ENCODE results near the gene MBP. TPM values are rescaled to one million over a fixed set of nuclear protein-coding genes. Genes with fewer than 3 reads are reported as not detected.

MBP gene
- polyA plus RNA-seq, 1 experiment: 5.3 TPM

DNA sequence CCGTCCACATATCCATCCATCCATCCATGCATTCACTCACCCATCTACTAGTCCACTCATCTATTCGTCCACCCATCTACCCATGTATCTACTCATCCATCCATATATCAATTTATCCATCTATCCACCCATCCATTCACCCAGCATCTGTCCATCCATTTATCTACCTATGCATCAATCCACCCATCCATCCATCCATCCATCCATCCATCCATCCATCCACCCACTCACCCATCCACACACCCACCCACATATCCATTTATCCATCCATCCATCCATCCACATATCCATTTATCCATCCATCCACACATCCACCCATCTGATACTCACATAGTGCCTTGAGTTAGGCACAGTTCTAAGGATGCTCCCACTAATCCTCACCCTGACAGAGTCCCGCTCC, 99.0 kb downstream of the MBP start:
- no peaks in the 10 kb centered on the region for H3K9me3 ChIP-seq (ENCODE audit: control insufficient read depth, insufficient read depth, low read length)
- ChIA-PET CTCF (interaction anchor here (1.7 kb wide), 1 partner anchor 33 kb away, joined by 4 read pairs; no protein-coding TSS in a partner anchor), POLR2A (no interaction called here)
- H3K27me3 ChIP-seq (ENCODE audit: control insufficient read depth, insufficient read depth, low read length): no peaks in the 10 kb centered on the region
- no peak overlapping the region for H3K4me3 ChIP-seq (ENCODE audit: low read depth, low read length)
- TF ChIP-seq, protein P1, sequence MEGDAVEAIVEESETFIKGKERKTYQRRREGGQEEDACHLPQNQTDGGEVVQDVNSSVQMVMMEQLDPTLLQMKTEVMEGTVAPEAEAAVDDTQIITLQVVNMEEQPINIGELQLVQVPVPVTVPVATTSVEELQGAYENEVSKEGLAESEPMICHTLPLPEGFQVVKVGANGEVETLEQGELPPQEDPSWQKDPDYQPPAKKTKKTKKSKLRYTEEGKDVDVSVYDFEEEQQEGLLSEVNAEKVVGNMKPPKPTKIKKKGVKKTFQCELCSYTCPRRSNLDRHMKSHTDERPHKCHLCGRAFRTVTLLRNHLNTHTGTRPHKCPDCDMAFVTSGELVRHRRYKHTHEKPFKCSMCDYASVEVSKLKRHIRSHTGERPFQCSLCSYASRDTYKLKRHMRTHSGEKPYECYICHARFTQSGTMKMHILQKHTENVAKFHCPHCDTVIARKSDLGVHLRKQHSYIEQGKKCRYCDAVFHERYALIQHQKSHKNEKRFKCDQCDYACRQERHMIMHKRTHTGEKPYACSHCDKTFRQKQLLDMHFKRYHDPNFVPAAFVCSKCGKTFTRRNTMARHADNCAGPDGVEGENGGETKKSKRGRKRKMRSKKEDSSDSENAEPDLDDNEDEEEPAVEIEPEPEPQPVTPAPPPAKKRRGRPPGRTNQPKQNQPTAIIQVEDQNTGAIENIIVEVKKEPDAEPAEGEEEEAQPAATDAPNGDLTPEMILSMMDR (IDR thresholded peaks at IDR 0.05; ENCODE audit: low read depth, low read length): no peak
- no peak for DNase-seq (ENCODE audit: low read depth, low spot score)
- H3K27ac ChIP-seq (ENCODE audit: low read depth, low read length): no peak overlapping the region

DNA sequence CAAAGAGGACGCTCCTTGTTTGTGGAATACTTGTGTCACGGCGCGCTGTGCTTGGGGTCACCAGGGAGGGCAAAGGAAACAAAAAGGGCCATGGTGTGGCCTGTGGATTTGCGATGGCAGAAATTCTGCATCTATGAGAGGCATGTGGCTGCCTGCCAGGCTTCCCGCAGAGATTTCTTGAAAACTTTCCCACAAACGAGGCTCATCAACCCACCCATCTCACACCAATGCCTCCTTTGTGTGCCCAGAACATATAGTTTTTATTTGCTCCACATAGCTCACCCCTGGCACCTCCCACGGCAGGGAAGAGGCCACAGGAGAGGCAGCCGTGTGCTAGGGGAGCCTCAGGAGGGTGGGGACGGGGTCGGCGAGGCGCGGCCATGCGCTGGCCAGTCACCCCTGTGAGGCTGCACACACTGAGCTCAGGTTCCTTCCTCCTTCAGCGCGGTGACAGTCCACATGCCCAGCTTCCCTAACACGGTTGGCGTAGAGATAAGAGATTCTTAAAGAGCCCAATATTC, 100.3 kb downstream of the MBP start:
- TF ChIP-seq, protein P1 (IDR thresholded peaks at IDR 0.05; ENCODE audit: low read depth, low read length): no peak
- ChIA-PET CTCF (interaction anchor here (1.7 kb wide), 1 partner anchor 32 kb away, joined by 4 read pairs; no protein-coding TSS in a partner anchor), POLR2A (no interaction called here)
- H3K27ac ChIP-seq (ENCODE audit: low read depth, low read length): peak overlapping the region; percentile 21
- DNase-seq (ENCODE audit: low read depth, low spot score): no peak
- H3K9me3 ChIP-seq (ENCODE audit: control insufficient read depth, insufficient read depth, low read length): no peaks in the 10 kb centered on the region
- H3K4me3 ChIP-seq (ENCODE audit: low read depth, low read length): no peak overlapping the region
- H3K27me3 ChIP-seq (ENCODE audit: control insufficient read depth, insufficient read depth, low read length): no peaks in the 10 kb centered on the region

DNA sequence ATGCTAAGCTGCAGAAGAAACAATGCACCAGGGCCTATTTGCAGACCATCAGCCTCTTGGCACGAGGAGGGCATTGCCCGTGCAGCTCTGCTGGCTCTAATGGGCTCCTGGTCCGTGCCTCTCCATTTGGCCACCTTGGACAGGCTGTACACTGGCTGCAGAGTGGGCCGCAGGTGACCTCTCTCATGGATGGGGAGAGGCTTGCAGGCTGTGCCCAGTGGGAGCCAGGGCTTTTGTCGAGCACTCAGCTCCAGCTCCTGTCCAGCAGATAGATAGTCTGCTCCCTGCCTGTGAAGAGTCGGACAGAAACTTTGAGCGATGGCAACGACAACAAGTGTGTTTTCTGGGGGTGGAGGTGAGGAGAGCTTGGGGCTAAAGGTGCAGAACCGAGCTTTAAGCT, 100.9 kb downstream of the MBP start:
- H3K27ac ChIP-seq (ENCODE audit: low read depth, low read length): peak overlapping the region; percentile 21
- POLR2A ChIA-PET: no interaction called here
- CTCF ChIA-PET: interaction anchor here (1.1 to 2.3 kb wide), 2 partner anchors 31 to 180 kb away, joined by 4 to 16 read pairs; no protein-coding TSS in a partner anchor
- no peak overlapping the region for H3K4me3 ChIP-seq (ENCODE audit: low read depth, low read length)
- no peak for DNase-seq (ENCODE audit: low read depth, low spot score)
- H3K27me3 ChIP-seq (ENCODE audit: control insufficient read depth, insufficient read depth, low read length): no peaks in the 10 kb centered on the region
- TF ChIP-seq, protein P1 (IDR thresholded peaks at IDR 0.05; ENCODE audit: low read depth, low read length): no peak
- no peaks in the 10 kb centered on the region for H3K9me3 ChIP-seq (ENCODE audit: control insufficient read depth, insufficient read depth, low read length)

DNA sequence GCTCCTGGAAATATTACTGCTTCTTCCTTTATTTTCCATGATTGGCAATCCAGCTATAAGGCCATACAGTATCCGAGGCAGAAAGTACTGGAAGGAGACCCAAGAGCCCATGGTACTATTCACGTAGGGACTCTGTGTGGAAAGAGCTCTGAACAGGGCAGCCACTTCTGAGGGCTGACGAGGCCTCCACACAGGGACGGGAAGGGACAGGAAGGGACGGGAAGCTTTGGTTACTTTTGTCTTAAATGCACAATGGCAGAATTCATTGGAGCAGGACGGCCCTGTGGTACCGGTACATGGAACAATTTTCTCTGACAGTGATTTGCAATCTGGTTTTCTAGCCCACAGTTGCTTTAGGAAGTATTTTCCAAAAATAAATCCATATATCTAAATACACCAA, 102.4 kb downstream of the MBP start:
- H3K9me3 ChIP-seq (ENCODE audit: control insufficient read depth, insufficient read depth, low read length): no peaks in the 10 kb centered on the region
- no peak for DNase-seq (ENCODE audit: low read depth, low spot score)
- CTCF ChIA-PET: interaction anchor here (1.4 to 2.3 kb wide), 2 partner anchors 30 to 46 kb away, joined by 3 to 16 read pairs; no protein-coding TSS in a partner anchor
- no peak overlapping the region for H3K27ac ChIP-seq (ENCODE audit: low read depth, low read length)
- no peak overlapping the region for H3K4me3 ChIP-seq (ENCODE audit: low read depth, low read length)
- H3K27me3 ChIP-seq (ENCODE audit: control insufficient read depth, insufficient read depth, low read length): no peaks in the 10 kb centered on the region
- TF ChIP-seq, protein P1 (IDR thresholded peaks at IDR 0.05; ENCODE audit: low read depth, low read length): no peak
- POLR2A ChIA-PET: no interaction called here

DNA sequence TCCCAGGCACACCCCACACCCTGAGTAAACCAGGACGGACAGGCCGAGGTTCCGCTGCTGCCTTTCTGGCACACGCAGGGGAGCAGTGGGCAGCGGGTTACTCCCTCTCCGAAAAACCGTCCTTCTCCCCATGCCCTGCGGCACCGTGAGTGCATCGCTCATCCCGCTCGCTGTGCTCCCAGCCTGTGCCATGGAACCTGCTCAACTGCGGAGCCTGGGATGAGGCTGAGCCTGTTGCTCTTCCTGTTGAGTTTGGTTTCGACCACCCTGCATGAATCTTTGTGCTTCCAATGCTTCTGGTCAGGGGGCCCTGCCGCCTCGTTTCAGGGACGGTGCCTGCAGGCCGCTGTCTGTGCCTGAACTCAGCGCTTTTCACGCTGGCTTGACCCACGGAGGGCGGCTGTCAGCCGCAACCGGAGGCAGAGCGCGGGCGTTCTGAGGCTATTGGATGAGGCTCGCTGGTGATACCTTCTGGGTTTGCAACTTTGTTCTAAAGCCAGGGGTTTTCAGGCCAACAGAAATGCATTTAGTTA, 106.7 kb downstream of the MBP start:
- POLR2A ChIA-PET: no interaction called here

More for the DNA sequence above, 106.7 kb downstream of the MBP start:
- CTCF ChIA-PET: no interaction called here
- H3K9me3 ChIP-seq (ENCODE audit: control insufficient read depth, insufficient read depth, low read length): no peaks in the 10 kb centered on the region
- H3K27me3 ChIP-seq (ENCODE audit: control insufficient read depth, insufficient read depth, low read length): no peaks in the 10 kb centered on the region
- H3K27ac ChIP-seq (ENCODE audit: low read depth, low read length): no peak overlapping the region
- TF ChIP-seq, protein P1 (IDR thresholded peaks at IDR 0.05; ENCODE audit: low read depth, low read length): no peak
- H3K4me3 ChIP-seq (ENCODE audit: low read depth, low read length): no peak overlapping the region
- DNase-seq (ENCODE audit: low read depth, low spot score): no peak

All from AG04450 (cell line).